AG09309 (cell line): ENCODE data around the gene ARFRP1.
A peak's percentile ranks its signal among the peaks of the same experiment; 100 is the strongest.
"Not testable (repeated sequence)": the region's sequence is repeated elsewhere in the genome, so short reads cannot be mapped to it uniquely, and the experiment has no call there.

Experiments used
- DNase-seq: peaks from one replicate; pipeline ENCODE4 v3.0.0-alpha.2; 2010; ENCODE audit warnings: low read depth
- H3K4me3 ChIP-seq: 2 replicates; pipeline ENCODE4 v1.5.1; 2011; ENCODE audit warnings: mild to moderate bottlenecking, low read depth, low read length, moderate library complexity; ENCODE audit not compliant: control insufficient read depth
- TF ChIP-seq, protein P1 (sequence below): IDR thresholded peaks from 2 replicates; pipeline ENCODE4 v1.5.1; 2011; ENCODE audit warnings: mild to moderate bottlenecking, low read depth, low read length, inconsistent platforms; ENCODE audit not compliant: insufficient read depth, control insufficient read depth; ENCODE audit errors: missing control alignments

ARFRP1 gene

DNA sequence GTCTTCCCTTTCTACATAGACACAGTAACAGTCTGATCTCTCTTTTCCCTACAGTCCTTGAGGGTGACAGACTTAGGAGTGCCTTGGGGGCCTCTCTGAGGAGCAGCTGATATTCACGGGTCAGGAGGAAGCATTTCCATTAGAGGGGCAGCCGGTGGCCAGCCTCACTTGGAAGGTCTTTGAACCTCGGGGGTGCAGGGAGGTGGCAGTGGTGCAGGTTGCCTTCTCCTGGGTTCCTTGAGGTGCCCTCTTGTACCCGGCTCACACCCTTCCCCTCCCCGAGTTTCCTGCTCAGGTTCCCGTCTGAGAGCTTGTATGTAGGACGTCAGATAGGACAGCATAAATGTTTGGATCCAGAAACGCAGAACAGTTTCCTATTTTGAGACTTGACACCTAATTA lies 47.2 kb downstream of the ARFRP1 start:
- H3K4me3 ChIP-seq, result no peak overlapping the region
- TF ChIP-seq, protein P1, sequence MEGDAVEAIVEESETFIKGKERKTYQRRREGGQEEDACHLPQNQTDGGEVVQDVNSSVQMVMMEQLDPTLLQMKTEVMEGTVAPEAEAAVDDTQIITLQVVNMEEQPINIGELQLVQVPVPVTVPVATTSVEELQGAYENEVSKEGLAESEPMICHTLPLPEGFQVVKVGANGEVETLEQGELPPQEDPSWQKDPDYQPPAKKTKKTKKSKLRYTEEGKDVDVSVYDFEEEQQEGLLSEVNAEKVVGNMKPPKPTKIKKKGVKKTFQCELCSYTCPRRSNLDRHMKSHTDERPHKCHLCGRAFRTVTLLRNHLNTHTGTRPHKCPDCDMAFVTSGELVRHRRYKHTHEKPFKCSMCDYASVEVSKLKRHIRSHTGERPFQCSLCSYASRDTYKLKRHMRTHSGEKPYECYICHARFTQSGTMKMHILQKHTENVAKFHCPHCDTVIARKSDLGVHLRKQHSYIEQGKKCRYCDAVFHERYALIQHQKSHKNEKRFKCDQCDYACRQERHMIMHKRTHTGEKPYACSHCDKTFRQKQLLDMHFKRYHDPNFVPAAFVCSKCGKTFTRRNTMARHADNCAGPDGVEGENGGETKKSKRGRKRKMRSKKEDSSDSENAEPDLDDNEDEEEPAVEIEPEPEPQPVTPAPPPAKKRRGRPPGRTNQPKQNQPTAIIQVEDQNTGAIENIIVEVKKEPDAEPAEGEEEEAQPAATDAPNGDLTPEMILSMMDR, result no peak
- DNase-seq, result no peak

DNA sequence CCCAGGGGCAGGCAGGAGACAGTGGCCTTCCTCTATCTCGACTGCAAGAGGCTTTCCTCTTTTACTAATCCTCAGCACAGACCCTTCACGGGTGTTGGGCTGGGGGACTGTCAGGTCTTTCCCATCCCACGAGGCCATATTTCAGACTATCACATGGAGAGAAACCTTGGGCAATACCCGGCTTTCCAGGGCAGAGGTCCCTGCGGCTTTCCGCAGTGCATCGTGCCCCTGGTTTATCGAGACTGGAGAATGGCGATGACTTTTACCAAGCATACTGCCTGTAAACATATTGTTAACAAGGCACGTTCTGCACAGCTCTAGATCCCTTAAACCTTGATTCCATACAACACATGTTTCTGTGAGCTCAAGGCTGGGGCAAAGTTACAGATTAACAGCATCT lies 47.6 kb downstream of the ARFRP1 start:
- not testable (repeated sequence) for H3K4me3 ChIP-seq, DNase-seq

DNA sequence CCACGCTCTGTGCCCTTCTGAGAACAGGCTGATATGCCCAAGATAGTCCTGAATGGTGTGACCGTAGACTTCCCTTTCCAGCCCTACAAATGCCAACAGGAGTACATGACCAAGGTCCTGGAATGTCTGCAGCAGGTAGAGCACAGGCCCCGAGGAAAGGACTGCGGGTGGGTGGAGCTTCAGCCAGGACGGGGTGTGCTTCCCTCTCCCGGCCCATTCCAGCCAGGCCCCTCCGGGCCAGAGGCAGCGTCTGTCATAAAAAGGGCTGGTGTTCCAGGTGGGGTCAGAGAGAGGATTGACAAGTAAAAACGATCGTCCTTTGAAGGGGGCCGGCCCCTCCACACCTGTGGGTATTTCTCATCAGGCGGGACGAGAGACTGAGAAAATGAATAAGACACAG lies 48.4 kb downstream of the ARFRP1 start:
- DNase-seq, result no peak
- TF ChIP-seq, protein P1, result no peak
- H3K4me3 ChIP-seq, result peak overlapping the region; percentile 87

DNA sequence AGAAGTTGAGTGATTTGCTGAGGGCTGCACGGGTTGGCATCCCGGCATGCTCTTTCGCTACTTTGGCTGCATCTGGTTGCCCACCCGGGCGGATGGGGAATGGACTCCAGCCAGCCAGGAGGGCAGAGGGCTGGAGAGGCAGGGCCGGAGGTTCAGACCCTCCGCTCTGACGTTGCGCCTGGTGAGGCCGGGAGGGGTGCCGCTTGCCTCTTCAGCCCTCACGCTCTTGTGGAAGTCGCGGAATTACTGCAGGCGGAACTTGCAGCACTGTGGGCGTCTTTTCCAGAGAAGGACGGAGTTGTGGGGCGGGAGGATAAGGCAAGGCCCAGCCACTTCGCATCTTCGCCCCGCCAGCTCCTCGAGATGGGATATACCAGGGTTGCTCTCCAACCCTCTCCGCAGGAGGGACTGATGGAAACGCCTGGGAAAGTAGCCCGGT lies 49.0 kb downstream of the ARFRP1 start:
- H3K4me3 ChIP-seq, result peak overlapping the region; percentile 87
- TF ChIP-seq, protein P1, result no peak
- DNase-seq, result no peak

DNA sequence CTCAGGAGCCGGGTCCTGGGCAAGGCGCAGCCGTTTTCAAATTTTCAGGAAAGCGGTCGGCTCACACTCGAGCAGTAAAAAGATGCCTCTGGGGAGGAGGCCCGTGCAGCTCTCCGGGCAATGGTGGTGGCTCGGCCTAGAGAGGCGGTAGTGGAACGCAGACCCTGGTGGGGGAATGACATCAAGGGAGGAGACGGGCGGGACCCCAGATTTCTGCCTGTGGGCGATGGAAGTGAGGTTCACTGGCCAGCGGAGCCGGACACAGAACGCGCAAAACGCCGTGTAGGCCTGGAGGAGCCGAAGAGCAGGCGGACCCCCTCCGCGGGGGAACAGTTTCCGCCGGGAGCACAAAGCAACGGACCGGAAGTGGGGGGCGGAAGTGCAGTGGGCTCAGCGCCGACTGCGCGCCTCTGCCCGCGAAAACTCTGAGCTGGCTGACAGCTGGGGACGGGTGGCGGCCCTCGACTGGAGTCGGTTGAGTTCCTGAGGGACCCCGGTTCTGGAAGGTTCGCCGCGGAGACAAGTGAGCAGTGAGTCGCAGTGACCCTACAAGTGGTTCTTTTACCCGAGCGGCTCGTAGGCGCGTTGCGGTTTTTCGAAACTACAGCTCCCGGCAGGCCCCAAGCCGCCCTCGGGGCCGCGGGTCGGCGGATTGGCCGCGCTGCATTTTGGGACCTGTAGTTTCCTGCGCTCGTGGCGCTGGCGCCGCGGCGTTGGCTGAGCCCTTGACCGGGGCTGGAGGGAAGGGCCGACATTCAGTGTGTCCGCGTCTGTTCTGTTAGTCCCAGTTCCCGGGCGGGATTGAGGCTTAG lies 49.6 kb downstream of the ARFRP1 start, which contains the start of gene RTEL1:
TSS of gene RTEL1 (plus strand) at position 376 of the 812 bp plus-strand sequence. CDS start 1,091 bp downstream, outside the sequence.
- peak; percentile 69 for DNase-seq
- peak within 1 kb of the TSS; percentile 87 for H3K4me3 ChIP-seq
- TF ChIP-seq, protein P1, result no peak

DNA sequence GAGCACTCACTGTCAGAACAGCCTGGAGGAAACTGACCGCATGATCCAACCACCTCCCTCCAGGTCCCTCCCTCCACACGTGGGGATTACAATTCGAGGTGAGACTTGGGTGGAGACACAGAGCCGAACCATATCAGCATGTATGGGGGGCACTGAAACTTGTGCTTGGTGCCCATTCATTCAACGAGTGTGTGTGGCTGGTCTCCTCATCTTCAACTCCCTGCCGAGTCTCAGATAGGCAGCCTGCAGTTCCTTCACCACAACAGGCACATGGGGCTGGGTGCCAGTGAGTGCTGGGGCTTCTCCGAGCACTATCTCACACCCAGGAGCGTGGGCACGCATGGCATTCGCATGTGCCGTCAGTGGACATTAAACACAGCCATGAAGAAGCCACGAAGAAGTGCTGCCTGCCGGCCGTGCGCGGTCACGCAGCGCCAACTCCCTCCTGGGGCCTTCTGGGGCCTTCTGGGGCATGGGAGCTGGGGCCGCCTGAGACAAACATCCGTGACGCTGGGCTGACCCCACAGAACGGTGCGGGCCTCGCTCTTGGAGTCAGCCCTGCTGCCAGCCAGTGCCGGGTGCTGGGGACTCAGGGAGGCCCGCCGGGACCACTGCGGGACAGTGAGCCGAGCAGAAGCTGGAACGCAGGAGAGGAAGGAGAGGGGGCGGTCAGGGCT lies 50.4 kb downstream of the ARFRP1 start:
- DNase-seq, result no peak
- TF ChIP-seq, protein P1, result no peak
- peak overlapping the region; percentile 87 for H3K4me3 ChIP-seq

DNA sequence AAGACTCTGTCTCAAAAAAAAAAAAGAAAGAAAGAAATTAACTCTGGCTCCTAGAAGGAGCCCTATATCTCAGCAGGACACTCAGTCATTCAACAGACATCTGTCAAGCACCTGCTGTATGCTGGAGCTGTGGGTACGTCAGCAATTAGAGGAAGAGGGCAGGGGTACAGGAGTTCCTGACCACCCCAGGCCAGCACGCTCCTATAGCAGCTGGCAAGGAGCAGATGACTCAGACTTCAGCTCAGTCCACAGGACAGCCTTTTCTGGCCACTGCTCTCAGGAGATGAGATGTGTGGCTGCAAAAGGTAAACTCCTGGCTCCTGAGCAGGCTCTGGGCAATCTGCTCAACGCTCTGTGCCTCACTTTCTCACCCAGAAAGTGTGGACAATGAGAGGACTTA lies 51.3 kb downstream of the ARFRP1 start:
- no peak overlapping the region for H3K4me3 ChIP-seq
- DNase-seq, result no peak
- TF ChIP-seq, protein P1, result no peak
